HepG2 (cell line): Measurements from ENCODE around the gene TNFSF13. TPM values are rescaled to one million over a fixed set of nuclear protein-coding genes. Genes with fewer than 3 reads are reported as not detected.

Source experiments
- ARNT ChIP-seq: fragments of 450-650 bp; IDR thresholded peaks from 2 replicates; pipeline ENCODE4 v1.6.1; 2017
- FOXA1 ChIP-seq, 2 experiments: fragments of 450-650 bp in 1 of 2; sonication (generic) in 1 of 2; formaldehyde crosslinking in 1 of 2; IDR thresholded peaks; 2 replicates each; pipeline versions ENCODE4 v1.4.0 to v1.6.1; 2016 to 2020; ENCODE audit warnings: missing genetic modification reagents in 1 of 2
- FOXJ3 ChIP-seq: sonication (generic); formaldehyde crosslinking; IDR thresholded peaks from 2 replicates; pipeline ENCODE4 v1.4.0; 2020; ENCODE audit warnings: missing genetic modification reagents, mild to moderate bottlenecking, borderline replicate concordance
- HOXA3 ChIP-seq: sonication (generic); formaldehyde crosslinking; IDR thresholded peaks from 2 replicates; pipeline ENCODE4 v1.5.0; 2020; ENCODE audit warnings: missing genetic modification reagents
- PAWR ChIP-seq: sonication (generic); formaldehyde crosslinking; IDR thresholded peaks from 2 replicates; pipeline ENCODE4 v1.4.0; 2020; ENCODE audit warnings: missing genetic modification reagents, mild to moderate bottlenecking, borderline replicate concordance
- RBM39 ChIP-seq: fragments of 200-400 bp; formaldehyde crosslinking; IDR thresholded peaks from one replicate; pipeline ENCODE4 v1.6.1; 2018; ENCODE audit warnings: antibody characterized with exemption, mild to moderate bottlenecking, low read depth, low read length; ENCODE audit not compliant: poor library complexity, severe bottlenecking
- TAF1 ChIP-seq: sonication (generic); formaldehyde crosslinking; IDR thresholded peaks from 2 replicates; pipeline ENCODE4 v1.4.0; 2020; ENCODE audit warnings: missing genetic modification reagents
- ZNF18 ChIP-seq: sonication (generic); formaldehyde crosslinking; IDR thresholded peaks from 2 replicates; pipeline ENCODE4 v1.8.0; 2022; ENCODE audit warnings: mild to moderate bottlenecking, missing genetic modification reagents; ENCODE audit not compliant: insufficient replicate concordance
- ZNF33A ChIP-seq: sonication (generic); formaldehyde crosslinking; IDR thresholded peaks from 2 replicates; pipeline ENCODE4 v1.5.1; 2020; ENCODE audit warnings: missing genetic modification reagents, mild to moderate bottlenecking, moderate library complexity, borderline replicate concordance
- ZNF350 ChIP-seq: sonication (generic); formaldehyde crosslinking; IDR thresholded peaks from 2 replicates; pipeline ENCODE4 v1.4.0; 2020; ENCODE audit warnings: mild to moderate bottlenecking, low read depth, missing genetic modification reagents, borderline replicate concordance
- ZNF431 ChIP-seq: sonication (generic); formaldehyde crosslinking; IDR thresholded peaks from 2 replicates; pipeline ENCODE4 v1.9.0; 2022; ENCODE audit warnings: missing genetic modification reagents, low read depth, mild to moderate bottlenecking, borderline replicate concordance
- ZNF589 ChIP-seq: sonication (generic); formaldehyde crosslinking; conservative IDR thresholded peaks from 2 replicates; pipeline ENCODE4 v1.8.0; 2022; ENCODE audit warnings: mild to moderate bottlenecking, moderate library complexity, missing genetic modification reagents
- ZNF816 ChIP-seq: sonication (generic); formaldehyde crosslinking; IDR thresholded peaks from 2 replicates; pipeline ENCODE4 v1.8.0; 2022; ENCODE audit warnings: missing genetic modification reagents, mild to moderate bottlenecking, borderline replicate concordance
- ZSCAN31 ChIP-seq: sonication (generic); formaldehyde crosslinking; IDR thresholded peaks from 2 replicates; pipeline ENCODE4 v1.5.0; 2020; ENCODE audit warnings: low read depth, mild to moderate bottlenecking, missing genetic modification reagents
- polyA plus RNA-seq, 8 experiments: library from polyadenylated mRNA; depleted of rRNA in 3 of 8; stranded (reverse) in 7 of 8; unstranded in 1 of 8; fragments of >200 nt; fragmentation: Illumina TruSeq in 4 of 8; extraction: Trizol in 4 of 8; gene quantifications; 2 replicates each; pipeline versions ENCODE4 v1.2.1 to v1.2.3, GENCODE V29; 2011 to 2016; ENCODE audit warnings: low read depth in 4 of 8, missing spikeins in 1 of 8, mixed read lengths in 1 of 8; ENCODE audit not compliant: insufficient read depth in 1 of 8
- total RNA-seq, 5 experiments: library from RNA; depleted of rRNA; stranded (reverse); fragments of >200 nt; fragmentation: Illumina TruSeq; extraction: Trizol; gene quantifications; 2 replicates each; pipeline ENCODE4 v1.2.3, GENCODE V29; 2016; ENCODE audit warnings: low read depth in 1 of 5
- TF ChIP-seq, protein P1 (sequence below): sonication (generic); formaldehyde crosslinking; IDR thresholded peaks from 2 replicates; pipeline ENCODE4 v1.4.0; 2020; ENCODE audit warnings: missing genetic modification reagents
- TF ChIP-seq, protein P2 (sequence below): sonication (generic); formaldehyde crosslinking; IDR thresholded peaks from 2 replicates; pipeline ENCODE4 v1.4.0; 2020; ENCODE audit warnings: missing genetic modification reagents
- TF ChIP-seq, protein P3 (sequence below): sonication (generic); formaldehyde crosslinking; IDR thresholded peaks from 2 replicates; pipeline ENCODE4 v1.4.0; 2020; ENCODE audit warnings: mild to moderate bottlenecking, missing genetic modification reagents, borderline replicate concordance
- TF ChIP-seq, protein P4 (sequence below): sonication (generic); formaldehyde crosslinking; IDR thresholded peaks from 2 replicates; pipeline ENCODE4 v1.5.0; 2020; ENCODE audit warnings: missing genetic modification reagents

The TNFSF13 gene
- total and polyA plus RNA-seq, 2 of the 13 experiments (the other 11 are each of a cell fraction or from before 2014, with no cell fraction given) = 2.5 to 3.3 TPM

DNA sequence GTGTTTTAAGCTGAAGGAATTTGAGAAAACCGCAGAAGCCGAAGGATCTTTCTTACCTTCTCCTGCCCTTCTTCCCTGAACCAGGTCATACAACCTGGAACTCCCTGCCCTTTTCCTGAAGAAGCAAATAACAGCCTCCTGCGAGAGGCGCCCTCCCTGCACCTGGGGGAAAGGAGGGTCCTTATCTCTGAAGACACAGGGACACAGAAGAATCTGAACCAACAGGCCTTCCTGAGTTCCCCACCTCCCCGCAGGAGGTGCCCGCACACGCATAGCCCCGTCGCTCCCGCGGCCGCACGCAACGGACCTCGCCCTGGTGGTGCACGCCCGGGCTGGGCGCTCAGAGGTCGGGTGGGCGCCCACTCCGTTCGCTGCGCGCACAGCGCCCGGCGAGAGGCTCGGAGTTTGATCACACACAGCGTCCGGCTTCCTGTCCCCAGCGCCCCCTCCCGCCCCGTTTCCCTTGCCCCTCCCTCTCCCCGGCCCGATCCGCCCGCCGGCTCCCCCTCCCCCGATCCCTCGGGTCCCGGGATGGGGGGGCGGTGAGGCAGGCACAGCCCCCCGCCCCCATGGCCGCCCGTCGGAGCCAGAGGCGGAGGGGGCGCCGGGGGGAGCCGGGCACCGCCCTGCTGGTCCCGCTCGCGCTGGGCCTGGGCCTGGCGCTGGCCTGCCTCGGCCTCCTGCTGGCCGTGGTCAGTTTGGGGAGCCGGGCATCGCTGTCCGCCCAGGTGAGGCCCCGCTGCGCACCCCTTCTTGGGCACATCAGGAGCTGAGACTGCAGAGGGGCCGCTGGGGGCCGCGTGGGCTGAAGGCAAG is 9.8 kb upstream of the TNFSF13 start, which contains the start of gene TNFSF12 (continued):
- TF ChIP-seq RBM39 (no peak), ZNF18 (CRISPR knock-in tag) (no peak), FOXA1 (IDR thresholded peaks at IDR 0.05) (no peak), FOXA1 (CRISPR knock-in tag; IDR thresholded peaks at IDR 0.05) (no peak), ZNF33A (CRISPR knock-in tag) (no peak), FOXJ3 (CRISPR knock-in tag) (no peak), ARNT (no peak), PAWR (CRISPR knock-in tag) (no peak), ZNF589 (no peak), ZNF350 (no peak), TAF1 (CRISPR knock-in tag) (peak; percentile 44; the same call in 1 of the 2 replicates), HOXA3 (peak; percentile 10; the same call in 1 of the 2 replicates), ZSCAN31 (CRISPR knock-in tag) (peak; percentile 53; the same call in 1 of the 2 replicates), ZNF816 (no peak), ZNF431 (CRISPR knock-in tag) (no peak)
- TF ChIP-seq, protein P1, sequence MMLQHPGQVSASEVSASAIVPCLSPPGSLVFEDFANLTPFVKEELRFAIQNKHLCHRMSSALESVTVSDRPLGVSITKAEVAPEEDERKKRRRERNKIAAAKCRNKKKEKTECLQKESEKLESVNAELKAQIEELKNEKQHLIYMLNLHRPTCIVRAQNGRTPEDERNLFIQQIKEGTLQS = no peak
- TF ChIP-seq, protein P2, sequence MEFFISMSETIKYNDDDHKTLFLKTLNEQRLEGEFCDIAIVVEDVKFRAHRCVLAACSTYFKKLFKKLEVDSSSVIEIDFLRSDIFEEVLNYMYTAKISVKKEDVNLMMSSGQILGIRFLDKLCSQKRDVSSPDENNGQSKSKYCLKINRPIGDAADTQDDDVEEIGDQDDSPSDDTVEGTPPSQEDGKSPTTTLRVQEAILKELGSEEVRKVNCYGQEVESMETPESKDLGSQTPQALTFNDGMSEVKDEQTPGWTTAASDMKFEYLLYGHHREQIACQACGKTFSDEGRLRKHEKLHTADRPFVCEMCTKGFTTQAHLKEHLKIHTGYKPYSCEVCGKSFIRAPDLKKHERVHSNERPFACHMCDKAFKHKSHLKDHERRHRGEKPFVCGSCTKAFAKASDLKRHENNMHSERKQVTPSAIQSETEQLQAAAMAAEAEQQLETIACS (CRISPR knock-in tag) = no peak
- TF ChIP-seq, protein P3, sequence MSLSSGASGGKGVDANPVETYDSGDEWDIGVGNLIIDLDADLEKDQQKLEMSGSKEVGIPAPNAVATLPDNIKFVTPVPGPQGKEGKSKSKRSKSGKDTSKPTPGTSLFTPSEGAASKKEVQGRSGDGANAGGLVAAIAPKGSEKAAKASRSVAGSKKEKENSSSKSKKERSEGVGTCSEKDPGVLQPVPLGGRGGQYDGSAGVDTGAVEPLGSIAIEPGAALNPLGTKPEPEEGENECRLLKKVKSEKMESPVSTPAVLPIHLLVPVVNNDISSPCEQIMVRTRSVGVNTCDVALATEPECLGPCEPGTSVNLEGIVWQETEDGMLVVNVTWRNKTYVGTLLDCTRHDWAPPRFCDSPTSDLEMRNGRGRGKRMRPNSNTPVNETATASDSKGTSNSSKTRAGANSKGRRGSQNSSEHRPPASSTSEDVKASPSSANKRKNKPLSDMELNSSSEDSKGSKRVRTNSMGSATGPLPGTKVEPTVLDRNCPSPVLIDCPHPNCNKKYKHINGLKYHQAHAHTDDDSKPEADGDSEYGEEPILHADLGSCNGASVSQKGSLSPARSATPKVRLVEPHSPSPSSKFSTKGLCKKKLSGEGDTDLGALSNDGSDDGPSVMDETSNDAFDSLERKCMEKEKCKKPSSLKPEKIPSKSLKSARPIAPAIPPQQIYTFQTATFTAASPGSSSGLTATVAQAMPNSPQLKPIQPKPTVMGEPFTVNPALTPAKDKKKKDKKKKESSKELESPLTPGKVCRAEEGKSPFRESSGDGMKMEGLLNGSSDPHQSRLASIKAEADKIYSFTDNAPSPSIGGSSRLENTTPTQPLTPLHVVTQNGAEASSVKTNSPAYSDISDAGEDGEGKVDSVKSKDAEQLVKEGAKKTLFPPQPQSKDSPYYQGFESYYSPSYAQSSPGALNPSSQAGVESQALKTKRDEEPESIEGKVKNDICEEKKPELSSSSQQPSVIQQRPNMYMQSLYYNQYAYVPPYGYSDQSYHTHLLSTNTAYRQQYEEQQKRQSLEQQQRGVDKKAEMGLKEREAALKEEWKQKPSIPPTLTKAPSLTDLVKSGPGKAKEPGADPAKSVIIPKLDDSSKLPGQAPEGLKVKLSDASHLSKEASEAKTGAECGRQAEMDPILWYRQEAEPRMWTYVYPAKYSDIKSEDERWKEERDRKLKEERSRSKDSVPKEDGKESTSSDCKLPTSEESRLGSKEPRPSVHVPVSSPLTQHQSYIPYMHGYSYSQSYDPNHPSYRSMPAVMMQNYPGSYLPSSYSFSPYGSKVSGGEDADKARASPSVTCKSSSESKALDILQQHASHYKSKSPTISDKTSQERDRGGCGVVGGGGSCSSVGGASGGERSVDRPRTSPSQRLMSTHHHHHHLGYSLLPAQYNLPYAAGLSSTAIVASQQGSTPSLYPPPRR (CRISPR knock-in tag) = no peak
- TF ChIP-seq, protein P4, sequence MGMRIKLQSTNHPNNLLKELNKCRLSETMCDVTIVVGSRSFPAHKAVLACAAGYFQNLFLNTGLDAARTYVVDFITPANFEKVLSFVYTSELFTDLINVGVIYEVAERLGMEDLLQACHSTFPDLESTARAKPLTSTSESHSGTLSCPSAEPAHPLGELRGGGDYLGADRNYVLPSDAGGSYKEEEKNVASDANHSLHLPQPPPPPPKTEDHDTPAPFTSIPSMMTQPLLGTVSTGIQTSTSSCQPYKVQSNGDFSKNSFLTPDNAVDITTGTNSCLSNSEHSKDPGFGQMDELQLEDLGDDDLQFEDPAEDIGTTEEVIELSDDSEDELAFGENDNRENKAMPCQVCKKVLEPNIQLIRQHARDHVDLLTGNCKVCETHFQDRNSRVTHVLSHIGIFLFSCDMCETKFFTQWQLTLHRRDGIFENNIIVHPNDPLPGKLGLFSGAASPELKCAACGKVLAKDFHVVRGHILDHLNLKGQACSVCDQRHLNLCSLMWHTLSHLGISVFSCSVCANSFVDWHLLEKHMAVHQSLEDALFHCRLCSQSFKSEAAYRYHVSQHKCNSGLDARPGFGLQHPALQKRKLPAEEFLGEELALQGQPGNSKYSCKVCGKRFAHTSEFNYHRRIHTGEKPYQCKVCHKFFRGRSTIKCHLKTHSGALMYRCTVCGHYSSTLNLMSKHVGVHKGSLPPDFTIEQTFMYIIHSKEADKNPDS (CRISPR knock-in tag) = no peak
